ENCODE results near the gene GUCA2B. TPM values are rescaled to one million over a fixed set of nuclear protein-coding genes. Genes with fewer than 3 reads are reported as not detected.

The GUCA2B gene
- total RNA-seq, 2 donors from 2014 or later, result not detected

DNA sequence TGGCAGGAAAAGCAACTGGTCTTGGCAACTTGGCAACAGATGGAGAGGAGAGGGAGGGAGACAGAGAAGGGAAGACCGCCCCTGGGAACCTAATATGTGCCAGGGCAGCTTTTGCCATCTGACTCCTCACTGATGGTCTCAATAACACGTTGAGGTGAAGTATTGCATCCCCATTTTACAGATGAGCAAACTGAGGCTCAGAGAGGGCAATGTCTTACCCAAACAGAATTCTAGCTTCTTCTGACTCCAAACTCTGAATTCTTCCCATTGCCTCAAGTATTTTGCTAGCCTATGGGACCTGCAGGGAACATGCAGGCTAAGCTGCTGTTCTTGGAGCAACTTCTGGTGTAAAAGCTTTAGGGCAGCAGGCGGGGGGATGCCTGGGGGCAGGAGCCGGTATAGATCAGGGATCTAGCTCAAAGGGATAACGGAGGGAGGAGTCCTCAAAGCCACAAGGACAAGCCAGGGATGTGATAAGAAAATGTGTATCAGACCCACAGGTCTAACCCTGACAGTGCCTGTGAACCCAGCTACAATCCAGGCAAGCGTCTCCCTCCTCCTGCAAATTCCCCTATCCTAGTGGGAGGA is 18.6 kb downstream of the GUCA2B start:
- no peak overlapping the region for H3K4me3 ChIP-seq
- no peaks in the 10 kb centered on the region for H3K36me3 ChIP-seq
- ATAC-seq (ENCODE audit: insufficient number of reproducible peaks, low FRiP score, low read depth) (no peak), DNase-seq (ENCODE audit: low spot score) (no peak)
- no peaks in the 10 kb centered on the region for H3K27me3 ChIP-seq (replicated peaks; ENCODE audit: insufficient read depth)
- peaks cover 0 to 7% of the 10 kb centered on the region in 2 donors for H3K4me1 ChIP-seq (ENCODE audit: control insufficient read depth in 1 of 2, low read depth in 2 of 2)
- H3K27ac ChIP-seq, result no peak overlapping the region
- H3K9me3 ChIP-seq, result no peaks in the 10 kb centered on the region
- TF ChIP-seq, protein P1, sequence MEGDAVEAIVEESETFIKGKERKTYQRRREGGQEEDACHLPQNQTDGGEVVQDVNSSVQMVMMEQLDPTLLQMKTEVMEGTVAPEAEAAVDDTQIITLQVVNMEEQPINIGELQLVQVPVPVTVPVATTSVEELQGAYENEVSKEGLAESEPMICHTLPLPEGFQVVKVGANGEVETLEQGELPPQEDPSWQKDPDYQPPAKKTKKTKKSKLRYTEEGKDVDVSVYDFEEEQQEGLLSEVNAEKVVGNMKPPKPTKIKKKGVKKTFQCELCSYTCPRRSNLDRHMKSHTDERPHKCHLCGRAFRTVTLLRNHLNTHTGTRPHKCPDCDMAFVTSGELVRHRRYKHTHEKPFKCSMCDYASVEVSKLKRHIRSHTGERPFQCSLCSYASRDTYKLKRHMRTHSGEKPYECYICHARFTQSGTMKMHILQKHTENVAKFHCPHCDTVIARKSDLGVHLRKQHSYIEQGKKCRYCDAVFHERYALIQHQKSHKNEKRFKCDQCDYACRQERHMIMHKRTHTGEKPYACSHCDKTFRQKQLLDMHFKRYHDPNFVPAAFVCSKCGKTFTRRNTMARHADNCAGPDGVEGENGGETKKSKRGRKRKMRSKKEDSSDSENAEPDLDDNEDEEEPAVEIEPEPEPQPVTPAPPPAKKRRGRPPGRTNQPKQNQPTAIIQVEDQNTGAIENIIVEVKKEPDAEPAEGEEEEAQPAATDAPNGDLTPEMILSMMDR (IDR thresholded peaks at IDR 0.05), result no peak

DNA sequence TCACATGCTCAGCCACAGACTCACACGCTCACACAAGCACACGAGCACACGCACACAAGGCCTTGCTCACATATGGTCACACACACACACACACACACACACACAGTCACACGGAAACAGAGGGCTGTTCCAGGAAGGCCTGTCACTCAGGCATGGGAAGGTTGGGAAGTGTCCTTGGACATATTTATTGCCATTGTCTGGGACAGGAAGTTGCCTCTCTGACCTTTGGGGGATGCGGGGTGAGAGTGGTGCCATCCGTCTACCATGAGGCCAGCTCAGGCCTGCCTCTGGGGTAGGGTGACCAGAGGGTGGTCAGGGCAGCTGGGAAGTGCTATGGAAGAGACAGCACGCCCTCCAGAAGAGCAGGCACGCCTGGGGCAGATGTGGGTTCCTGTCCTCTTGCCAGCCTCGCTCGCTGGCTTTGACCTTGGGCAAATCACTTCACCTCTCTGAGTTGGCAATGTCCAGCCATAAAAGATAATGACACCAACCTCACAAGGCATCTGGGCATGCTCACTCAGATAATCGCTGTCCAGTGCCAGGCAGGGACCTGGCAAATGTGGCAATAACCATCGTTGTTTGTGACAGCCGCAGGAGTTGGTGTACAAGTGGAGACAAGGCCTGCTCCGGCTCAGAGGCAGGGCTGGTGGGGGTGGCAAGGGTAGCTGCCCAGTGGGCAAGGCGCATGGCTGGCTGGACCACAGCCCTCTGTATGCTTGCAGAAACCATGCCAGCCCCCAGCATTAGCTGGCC is 19.3 kb downstream of the GUCA2B start:
- Histone ChIP-seq H3K27me3 (replicated peaks; ENCODE audit: insufficient read depth) (no peaks in the 10 kb centered on the region), H3K4me3 (no peak overlapping the region), H3K36me3 (no peaks in the 10 kb centered on the region), H3K4me1 (ENCODE audit: control insufficient read depth in 1 of 2, low read depth in 2 of 2) (peaks cover 0 to 13% of the 10 kb centered on the region in 2 donors), H3K27ac (no peak overlapping the region), H3K9me3 (no peaks in the 10 kb centered on the region)
- ATAC-seq (ENCODE audit: insufficient number of reproducible peaks, low FRiP score, low read depth) (no peak), DNase-seq (ENCODE audit: low spot score) (no peak)
- TF ChIP-seq, protein P1 (IDR thresholded peaks at IDR 0.05), result no peak

DNA sequence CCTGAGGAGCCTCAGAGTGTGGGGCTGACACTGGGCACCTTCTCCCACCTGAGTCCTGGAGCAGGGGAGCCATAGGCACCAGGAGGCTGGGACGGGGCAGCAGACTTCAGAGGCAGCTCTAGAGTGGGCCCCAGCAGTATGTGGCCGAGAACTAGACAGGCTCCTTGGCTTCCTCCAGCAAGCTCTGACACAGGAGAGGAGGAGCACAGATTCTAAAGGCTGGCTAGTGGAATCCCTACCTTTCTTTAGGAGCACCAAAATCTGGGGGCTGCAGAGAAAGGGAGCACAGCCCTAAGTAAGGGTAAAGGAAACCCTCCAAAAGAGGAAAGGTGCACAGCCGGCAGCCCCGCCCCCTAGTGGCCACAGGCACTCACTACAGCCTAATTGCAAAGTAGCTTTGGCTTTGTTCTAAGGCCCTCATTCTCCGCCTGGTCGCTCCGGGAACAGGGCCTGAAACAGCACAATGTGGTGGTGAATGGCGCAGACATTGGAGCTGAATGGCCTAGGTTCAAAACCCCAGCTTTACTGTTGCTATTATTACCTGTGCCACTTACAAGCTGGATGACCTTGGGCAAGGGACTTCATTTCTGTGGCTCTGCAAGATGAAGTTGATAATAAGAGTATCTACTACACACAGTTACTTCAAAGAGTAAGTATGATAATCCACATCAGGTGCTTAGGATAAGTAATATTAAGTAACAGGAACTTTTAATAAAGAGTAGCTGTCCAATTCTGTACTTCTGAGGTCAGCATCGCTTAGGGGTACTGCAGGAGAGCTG is 20.1 kb downstream of the GUCA2B start:
- no peaks in the 10 kb centered on the region for H3K27me3 ChIP-seq (replicated peaks; ENCODE audit: insufficient read depth)
- no peaks in the 10 kb centered on the region for H3K36me3 ChIP-seq
- ATAC-seq (ENCODE audit: insufficient number of reproducible peaks, low FRiP score, low read depth) (no peak), DNase-seq (ENCODE audit: low spot score) (no peak)
- H3K27ac ChIP-seq, result no peak overlapping the region
- TF ChIP-seq, protein P1 (IDR thresholded peaks at IDR 0.05), result peak; percentile 95
- H3K4me3 ChIP-seq, result no peak overlapping the region
- peaks cover 0 to 21% of the 10 kb centered on the region in 2 donors for H3K4me1 ChIP-seq (ENCODE audit: control insufficient read depth in 1 of 2, low read depth in 2 of 2)
- H3K9me3 ChIP-seq, result no peaks in the 10 kb centered on the region

- Histone ChIP-seq H3K9me3 (no peaks in the 10 kb centered on the region), H3K27me3 (replicated peaks; ENCODE audit: insufficient read depth) (no peaks in the 10 kb centered on the region), H3K27ac (no peak overlapping the region), H3K4me1 (ENCODE audit: control insufficient read depth in 1 of 2, low read depth in 2 of 2) (peaks cover 0 to 29% of the 10 kb centered on the region in 2 donors), H3K36me3 (no peaks in the 10 kb centered on the region), H3K4me3 (no peak overlapping the region)
- DNase-seq (ENCODE audit: low spot score) (no peak), ATAC-seq (ENCODE audit: insufficient number of reproducible peaks, low FRiP score, low read depth) (no peak)
- TF ChIP-seq, protein P1 (IDR thresholded peaks at IDR 0.05), result no peak
These were observed 20.9 kb downstream of the GUCA2B start for GRCh38 chr1:42173961-42174735.

Measured in thoracic aorta (tissue), 2 donors.